Right lung (tissue), 5 donors: ENCODE measurements around the gene SCG3. TPM values are rescaled to one million over a fixed set of nuclear protein-coding genes. Genes with fewer than 3 reads are reported as not detected.

Source experiments
- DNase-seq, 2 donors: peaks; one replicate each; pipeline ENCODE4 v3.0.0-alpha.2; 2013
- polyA plus RNA-seq, 5 donors: library from polyadenylated mRNA; unstranded; fragments of 120-200 nt; gene quantifications; one replicate each; pipeline versions ENCODE4 v1.2.1 to v1.2.3, GENCODE V29; 2013; ENCODE audit warnings: inconsistent platforms in 1 of 5, low replicate concordance in 1 of 5; ENCODE audit not compliant: insufficient read length in 5 of 5, insufficient read depth in 1 of 5

The SCG3 gene
- polyA plus RNA-seq, 5 donors: 0.81 to 2.3 (median 1.1) TPM

GRCh38 chr15:51756482-51756881, 75.2 kb downstream of the SCG3 start:
- DNase-seq: no peak

- no peak for DNase-seq
These were observed 76.1 kb downstream of the SCG3 start for GRCh38 chr15:51757450-51757849.

GRCh38 chr15:51758645-51759044, 77.3 kb downstream of the SCG3 start:
- DNase-seq: no peak

GRCh38 chr15:51759557-51760070, 78.3 kb downstream of the SCG3 start:
- peak; percentile 73 to 77 for DNase-seq

GRCh38 chr15:51760805-51761204, 79.5 kb downstream of the SCG3 start:
- DNase-seq: no peak

- no peak for DNase-seq
These were observed 84.4 kb downstream of the SCG3 start for GRCh38 chr15:51765751-51766150.

GRCh38 chr15:51766341-51766740, 85.0 kb downstream of the SCG3 start:
- DNase-seq: no peak

DNA sequence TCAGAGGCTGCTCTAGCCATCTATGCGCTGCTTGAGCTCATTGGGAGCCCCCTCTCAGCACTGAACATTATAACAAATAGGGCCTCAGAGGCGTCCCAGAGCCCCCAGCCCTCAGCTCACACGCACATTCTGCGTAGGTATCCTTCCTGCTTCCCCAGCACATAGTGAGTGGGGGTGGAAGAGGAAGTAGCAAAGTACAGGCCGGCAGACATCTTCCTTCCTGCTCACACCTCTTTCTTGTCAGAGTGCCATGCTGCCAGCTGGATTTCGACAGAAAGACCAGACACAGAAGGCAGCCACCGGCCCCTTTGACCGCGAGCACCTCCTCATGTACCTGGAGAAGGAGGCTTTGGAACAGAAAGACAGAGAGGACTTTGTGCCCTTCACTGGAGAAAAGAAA, 86.7 kb downstream of the SCG3 start:
- DNase-seq: no peak

Other genes starting within 250 kb of the SCG3 start
- gene DMXL2, start 58.7 kb upstream of the SCG3 start, polyA plus RNA-seq: 100 to 1,000 TPM in 1 of 5 donors, 10 to 100 TPM in 4; 58.4 to 112 (median 78.0) TPM
- 1 to 10 TPM; 5.6 to 7.2 (median 6.4) TPM for gene LYSMD2, start 56.2 kb downstream of the SCG3 start, polyA plus RNA-seq
- 1 to 10 TPM; 4.6 to 6.8 (median 6.6) TPM for gene TMOD2, start 70.1 kb downstream of the SCG3 start, polyA plus RNA-seq
- 10 to 100 TPM; 49.0 to 79.5 (median 73.7) TPM for gene TMOD3, start 148.2 kb downstream of the SCG3 start, polyA plus RNA-seq